Spleen (tissue), 13 donors: Measurements from ENCODE around the gene CNPY4. TPM values are rescaled to one million over a fixed set of nuclear protein-coding genes. Genes with fewer than 3 reads are reported as not detected.
A peak's percentile ranks its signal among the peaks of the same experiment; 100 is the strongest.

ENCODE experiments used
- DNase-seq: peaks from one replicate; pipeline ENCODE4 v3.0.0-alpha.2; 2020
- H3K27ac ChIP-seq, 8 donors: fragments of 200-600 bp; sonication (generic) in 7 of 8; 1 replicate in 4 of 8; 2 replicates in 4 of 8; pipeline versions ENCODE4 v1.5.0 to v1.8.0; 2016 to 2021; ENCODE audit warnings: inconsistent platforms in 4 of 8, mild to moderate bottlenecking in 4 of 8, moderate library complexity in 1 of 8
- H3K27me3 ChIP-seq, 7 donors: fragments of 200-600 bp; sonication (generic) in 6 of 7; replicated peaks in 1 of 7; 1 replicate in 4 of 7; 2 replicates in 3 of 7; pipeline versions ENCODE4 v1.5.0 to v1.8.0; 2016 to 2021; ENCODE audit warnings: inconsistent platforms in 3 of 7, mild to moderate bottlenecking in 1 of 7
- H3K36me3 ChIP-seq, 6 donors: fragments of 200-600 bp; sonication (generic) in 5 of 6; 1 replicate in 4 of 6; 2 replicates in 2 of 6; pipeline versions ENCODE4 v1.5.0 to v1.8.0; 2016 to 2021; ENCODE audit warnings: inconsistent platforms in 2 of 6
- H3K4me1 ChIP-seq, 6 donors: fragments of 200-600 bp; sonication (generic) in 5 of 6; 1 replicate in 3 of 6; 2 replicates in 3 of 6; pipeline versions ENCODE4 v1.5.0 to v1.8.0; 2016 to 2021; ENCODE audit warnings: inconsistent platforms in 3 of 6
- H3K4me3 ChIP-seq, 8 donors: fragments of 200-600 bp; sonication (generic) in 7 of 8; 1 replicate in 4 of 8; 2 replicates in 4 of 8; pipeline versions ENCODE4 v1.5.0 to v1.8.0; 2016 to 2021; ENCODE audit warnings: inconsistent platforms in 4 of 8, mild to moderate bottlenecking in 4 of 8, moderate library complexity in 2 of 8
- H3K9me3 ChIP-seq, 8 donors: fragments of 200-600 bp; sonication (generic) in 7 of 8; 1 replicate in 4 of 8; 2 replicates in 4 of 8; pipeline versions ENCODE4 v1.5.0 to v1.8.0; 2016 to 2021; ENCODE audit warnings: inconsistent platforms in 4 of 8
- POLR2A ChIP-seq, 3 donors: fragments of 450-650 bp; IDR thresholded peaks; one replicate each; pipeline ENCODE4 v1.5.1; 2017; ENCODE audit warnings: antibody characterized with exemption in 3 of 3, mild to moderate bottlenecking in 1 of 3
- POLR2AphosphoS5 ChIP-seq, 3 donors: sonication (generic); formaldehyde crosslinking; IDR thresholded peaks; one replicate each; pipeline ENCODE4 v1.5.1; 2017; ENCODE audit warnings: antibody characterized with exemption in 3 of 3
- WGBS, 5 donors: extraction: QIAGEN DNeasy Blood & Tissue Kit in 3 of 5; methylation state at CpG; one replicate each; pipeline versions ENCODE4 v1.1.5 to v1.1.7; 2013 to 2018; 5-methylcytosine and 5-hydroxymethylcytosine counted together
- intact Hi-C: fragments of 100-400 bp; cut with DNase I; formaldehyde crosslinking; loops from one replicate; pipeline ENCODE4 v1.15.0; 2023; ENCODE audit warnings: low total_unique reads
- long read RNA-seq, 2 donors: transcript quantifications; one replicate each; lab custom pipeline, GENCODE V29; 2026
- polyA plus RNA-seq, 3 donors: library from polyadenylated mRNA; stranded (reverse); fragments of 200-250 nt; gene quantifications; one replicate each; pipeline ENCODE4 v1.2.1, GENCODE V29; 2013
- total RNA-seq, 7 donors: library from RNA; depleted of rRNA in 3 of 7; stranded (reverse); fragments of >200 nt in 3 of 7; fragmentation: NEBNext Ultra II Directional in 4 of 7; extraction: Animal tissue kit (Norgen Biotek cat#: 25700) in 4 of 7; gene quantifications; one replicate each; pipeline versions ENCODE4 v1.1.0 to v1.2.1, GENCODE V29; 2016 to 2021
- TF ChIP-seq, protein P1 (sequence below), 11 experiments: fragments of 200-600 bp in 7 of 11; fragments of 450-650 bp in 4 of 11; sonication (generic) in 4 of 11; IDR thresholded peaks in 8 of 11; conservative IDR thresholded peaks in 3 of 11; 1 replicate in 7 of 11; 2 replicates in 4 of 11; pipeline versions ENCODE4 v1.4.0 to v1.8.0; 2016 to 2021; ENCODE audit warnings: antibody characterized with exemption in 11 of 11, inconsistent platforms in 4 of 11, mild to moderate bottlenecking in 1 of 11
- donor health status: healthy with polysubstance abuse.
- donor health status: DM: no; HTN: no; CAD: no; lungs with moderate emphysema.
- donor health status: DM: no; HTN: no; CAD: no.
- donor health status: Bipolar disorder and iron deficiency.
- donor health status: healthy.
- donor health status: DM: no; HTN: no; CAD: no.
- donor health status: DM: yes; HTN: yes; CAD: no.

CNPY4 gene, protein sequence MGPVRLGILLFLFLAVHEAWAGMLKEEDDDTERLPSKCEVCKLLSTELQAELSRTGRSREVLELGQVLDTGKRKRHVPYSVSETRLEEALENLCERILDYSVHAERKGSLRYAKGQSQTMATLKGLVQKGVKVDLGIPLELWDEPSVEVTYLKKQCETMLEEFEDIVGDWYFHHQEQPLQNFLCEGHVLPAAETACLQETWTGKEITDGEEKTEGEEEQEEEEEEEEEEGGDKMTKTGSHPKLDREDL
- total RNA-seq, result 10 to 100 TPM; 12.4 to 19.7 (median 15.2) TPM
- 10 to 100 TPM in 2 of 3 donors, 1 to 10 TPM in 1; 9.7 to 14.1 (median 11.0) TPM for polyA plus RNA-seq
- long read RNA-seq, donor 1, transcript CNPY4-201 (6 exons, 1,502 nt), result major isoform, 7 of 17 reads
- long read RNA-seq, donor 1, partial matches to known transcripts, result 9 of 17 reads
- long read RNA-seq, donor 1, other reads (novel, unspliced or antisense), result 0 of 17 reads
- long read RNA-seq, donor 2, transcript CNPY4-201 (6 exons, 1,502 nt), result major isoform, 11 of 21 reads
- long read RNA-seq, donor 2, partial matches to known transcripts, result 7 of 21 reads
- long read RNA-seq, donor 2, other reads (novel, unspliced or antisense), result 0 of 21 reads

DNA sequence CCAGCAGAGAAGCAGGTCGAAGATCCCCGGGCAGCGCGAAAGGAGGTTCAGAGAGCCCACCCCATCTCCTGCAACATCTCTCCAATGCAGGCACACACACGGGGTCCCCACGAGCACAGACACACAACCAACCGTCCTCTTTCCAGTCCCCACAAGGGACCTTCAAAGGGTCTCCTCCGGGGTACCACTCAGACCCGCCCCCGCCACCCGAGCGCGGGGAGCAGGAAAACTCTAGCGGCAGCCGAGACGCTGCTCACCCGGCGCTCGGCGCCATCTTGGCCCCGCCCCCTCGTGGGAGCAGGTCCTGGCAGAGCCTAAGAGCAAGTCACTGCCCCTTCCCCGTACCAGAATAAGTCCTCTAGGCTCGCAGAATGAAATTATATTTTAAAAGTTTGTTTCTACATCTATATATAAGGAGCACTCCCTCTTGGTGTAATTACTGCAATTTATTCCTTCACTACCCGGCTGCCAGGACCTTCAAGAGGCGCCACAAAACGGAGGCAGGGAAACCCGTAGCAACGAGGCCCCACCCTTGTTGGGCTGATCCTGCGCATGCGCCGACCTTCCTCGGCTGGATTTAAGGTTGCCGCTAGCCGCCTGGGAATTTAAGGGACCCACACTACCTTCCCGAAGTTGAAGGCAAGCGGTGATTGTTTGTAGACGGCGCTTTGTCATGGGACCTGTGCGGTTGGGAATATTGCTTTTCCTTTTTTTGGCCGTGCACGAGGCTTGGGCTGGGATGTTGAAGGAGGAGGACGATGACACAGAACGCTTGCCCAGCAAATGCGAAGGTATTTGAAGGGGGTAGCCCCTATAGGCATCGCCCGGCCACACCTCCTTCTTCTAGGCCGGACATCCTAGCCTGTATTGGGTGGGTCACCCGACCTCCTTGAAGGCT lies at the start of gene CNPY4, which contains the start of gene TAF6:
TSS of gene CNPY4 (plus strand) at position 563 of the 898 bp plus-strand sequence. CDS start at position 674, 111 bp downstream.
TSS of gene TAF6 (minus strand) at position 287 of the 898 bp plus-strand sequence. CDS start 5,149 bp downstream, outside the sequence.
- Histone ChIP-seq H3K36me3 (peaks cover 0 to 31% (median 6%) of the 10 kb centered on the region in 6 donors), H3K9me3 (no peaks in the 10 kb centered on the region), H3K27ac (peak within 1 kb of the TSS; percentile 87 to 96 (median 90)), H3K4me1 (peaks cover 16 to 67% (median 33%) of the 10 kb centered on the region in 6 donors), H3K4me3 (peak within 1 kb of the TSS; percentile 75 to 94 (median 90)), H3K27me3 (no peaks in the 10 kb centered on the region)
- intact Hi-C loops, result no loop called here
- DNase-seq, result peak; percentile 98
- WGBS, 5 donors, result 0 to 1% (median 0%) methylated on average over 30 to 49 of the region's 49 CpGs
- TF ChIP-seq, protein P1, sequence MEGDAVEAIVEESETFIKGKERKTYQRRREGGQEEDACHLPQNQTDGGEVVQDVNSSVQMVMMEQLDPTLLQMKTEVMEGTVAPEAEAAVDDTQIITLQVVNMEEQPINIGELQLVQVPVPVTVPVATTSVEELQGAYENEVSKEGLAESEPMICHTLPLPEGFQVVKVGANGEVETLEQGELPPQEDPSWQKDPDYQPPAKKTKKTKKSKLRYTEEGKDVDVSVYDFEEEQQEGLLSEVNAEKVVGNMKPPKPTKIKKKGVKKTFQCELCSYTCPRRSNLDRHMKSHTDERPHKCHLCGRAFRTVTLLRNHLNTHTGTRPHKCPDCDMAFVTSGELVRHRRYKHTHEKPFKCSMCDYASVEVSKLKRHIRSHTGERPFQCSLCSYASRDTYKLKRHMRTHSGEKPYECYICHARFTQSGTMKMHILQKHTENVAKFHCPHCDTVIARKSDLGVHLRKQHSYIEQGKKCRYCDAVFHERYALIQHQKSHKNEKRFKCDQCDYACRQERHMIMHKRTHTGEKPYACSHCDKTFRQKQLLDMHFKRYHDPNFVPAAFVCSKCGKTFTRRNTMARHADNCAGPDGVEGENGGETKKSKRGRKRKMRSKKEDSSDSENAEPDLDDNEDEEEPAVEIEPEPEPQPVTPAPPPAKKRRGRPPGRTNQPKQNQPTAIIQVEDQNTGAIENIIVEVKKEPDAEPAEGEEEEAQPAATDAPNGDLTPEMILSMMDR (IDR thresholded peaks at IDR 0.05 in 8 of 11, conservative IDR thresholded peaks at IDR 0.05 in 3 of 11), result peak in 5 of 11 experiments; percentile 8 to 34 (median 14)
- TF ChIP-seq POLR2AphosphoS5 (IDR thresholded peaks at IDR 0.05), result peak; percentile 88 to 92 (median 90)
- TF ChIP-seq POLR2A (IDR thresholded peaks at IDR 0.05), result peak in 1 of 3 donors; percentile 32

DNA sequence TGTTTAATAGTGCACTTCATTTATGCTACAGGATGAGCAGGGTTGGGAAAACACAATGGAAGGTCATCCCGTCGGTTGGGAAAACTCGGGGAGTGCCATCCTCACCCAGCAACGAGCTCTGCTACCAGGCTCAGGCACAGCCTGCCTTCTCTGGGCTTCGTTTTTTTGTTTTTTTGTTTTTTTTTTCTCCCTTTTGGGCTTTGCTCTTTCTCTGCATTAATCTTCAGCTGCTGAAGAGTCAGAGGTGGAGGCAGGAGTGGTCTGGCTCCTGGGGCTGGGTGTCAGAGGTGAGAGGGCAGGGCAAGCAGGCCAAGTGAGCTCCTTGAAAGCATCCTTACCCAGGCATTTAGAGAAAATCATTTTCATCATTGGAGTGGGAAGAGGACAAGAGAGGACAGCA lies 49.4 kb upstream of the CNPY4 start:
- intact Hi-C loops, result loop anchor here (10.0 kb wide), 1 partner anchor 85 kb away; no protein-coding TSS in a partner anchor
- H3K27ac ChIP-seq, result no peak overlapping the region
- TF ChIP-seq, protein P1 (IDR thresholded peaks at IDR 0.05 in 8 of 11, conservative IDR thresholded peaks at IDR 0.05 in 3 of 11), result no peak
- TF ChIP-seq POLR2A (IDR thresholded peaks at IDR 0.05), result no peak
- TF ChIP-seq POLR2AphosphoS5 (IDR thresholded peaks at IDR 0.05), result no peak
- H3K9me3 ChIP-seq, result peaks cover 6 to 47% (median 39%) of the 10 kb centered on the region in 8 donors
- peaks cover 0 to 8% (median 0%) of the 10 kb centered on the region in 6 donors for H3K4me1 ChIP-seq
- H3K4me3 ChIP-seq, result no peak overlapping the region
- H3K27me3 ChIP-seq, result no peaks in the 10 kb centered on the region
- peaks cover 35 to 100% (median 64%) of the 10 kb centered on the region in 6 donors for H3K36me3 ChIP-seq
- 96 to 99% (median 98%) methylated on average over 5 of the region's 5 CpGs for WGBS, 5 donors
- no peak for DNase-seq

DNA sequence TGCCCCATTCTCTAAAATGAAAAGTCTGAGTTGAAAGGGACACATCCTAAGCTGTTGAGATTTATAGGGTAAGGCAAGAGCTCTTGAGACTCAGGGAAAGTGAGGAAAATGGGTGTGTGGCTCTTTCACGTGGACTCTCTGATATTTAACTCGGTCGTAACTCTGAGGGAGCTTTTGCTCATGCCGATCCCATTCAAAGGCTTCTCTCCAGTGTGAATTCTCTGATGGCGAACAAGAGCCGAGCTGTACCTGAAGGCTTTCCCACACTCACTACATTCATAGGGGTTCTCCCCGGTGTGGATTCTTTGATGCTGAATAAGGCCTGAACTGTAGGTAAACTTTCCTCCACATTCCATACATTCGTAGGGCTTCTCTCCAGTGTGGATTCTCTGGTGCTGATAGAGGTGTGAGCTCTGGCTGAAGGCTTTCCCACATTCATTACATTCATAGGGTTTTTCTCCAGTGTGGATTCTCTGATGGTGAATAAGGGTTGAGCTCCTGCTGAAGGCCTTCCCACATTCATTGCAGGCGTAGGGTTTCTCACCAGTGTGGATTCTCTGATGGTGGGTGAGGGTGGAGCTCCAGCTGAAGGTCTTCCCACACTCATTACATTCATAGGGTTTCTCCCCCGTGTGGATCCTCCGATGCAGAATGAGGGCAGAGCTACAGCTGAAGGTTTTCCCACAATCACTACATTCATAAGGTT lies 48.3 kb upstream of the CNPY4 start:
- H3K36me3 ChIP-seq, result peaks cover 35 to 100% (median 75%) of the 10 kb centered on the region in 6 donors
- H3K4me1 ChIP-seq, result no peaks in the 10 kb centered on the region
- H3K9me3 ChIP-seq, result peaks cover 6 to 47% (median 39%) of the 10 kb centered on the region in 8 donors
- TF ChIP-seq, protein P1 (IDR thresholded peaks at IDR 0.05 in 8 of 11, conservative IDR thresholded peaks at IDR 0.05 in 3 of 11), result no peak
- TF ChIP-seq POLR2AphosphoS5 (IDR thresholded peaks at IDR 0.05) (no peak), POLR2A (IDR thresholded peaks at IDR 0.05) (no peak)
- peak overlapping the region in 1 of 8 donors; percentile 9 for H3K4me3 ChIP-seq
- WGBS, 5 donors, result 97 to 99% (median 98%) methylated on average over 11 of the region's 11 CpGs
- no peaks in the 10 kb centered on the region for H3K27me3 ChIP-seq
- no peak overlapping the region for H3K27ac ChIP-seq
- no peak for DNase-seq
- intact Hi-C loops, result loop anchor here (10.0 kb wide), 1 partner anchor 86 kb away; no protein-coding TSS in a partner anchor
